Measurements from ENCODE around the gene MRPL17.

MRPL17 gene

GRCh38 chr11:6681949-6682348 is 1.2 kb downstream of the MRPL17 start:
- no peak for DNase-seq

GRCh38 chr11:6681505-6681904 is 1.6 kb downstream of the MRPL17 start:
- DNase-seq: no peak

GRCh38 chr11:6677018-6677417 is 6.1 kb downstream of the MRPL17 start:
- no peak for DNase-seq

GRCh38 chr11:6674862-6675261 is 8.3 kb downstream of the MRPL17 start:
- no peak for DNase-seq

GRCh38 chr11:6674219-6674597 is 8.9 kb downstream of the MRPL17 start:
- no peak for DNase-seq

- no peak for DNase-seq
Observed at GRCh38 chr11:6673523-6674218, 9.5 kb downstream of the MRPL17 start.

- no peak for DNase-seq
Observed at GRCh38 chr11:6671991-6672390, 11.1 kb downstream of the MRPL17 start.

GRCh38 chr11:6670202-6670830 is 12.8 kb downstream of the MRPL17 start:
- DNase-seq: no peak

GRCh38 chr11:6667733-6668374 is 15.3 kb downstream of the MRPL17 start:
- DNase-seq: no peak

- DNase-seq: no peak
Observed at GRCh38 chr11:6666302-6667183, 16.6 kb downstream of the MRPL17 start.

GRCh38 chr11:6664551-6664950 is 18.6 kb downstream of the MRPL17 start:
- DNase-seq: no peak

- DNase-seq: no peak
Observed at GRCh38 chr11:6663794-6664469, 19.2 kb downstream of the MRPL17 start.

- no peak for DNase-seq
Observed at GRCh38 chr11:6660712-6661111, 22.4 kb downstream of the MRPL17 start.

- no peak for DNase-seq
Observed at GRCh38 chr11:6658647-6659046, 24.5 kb downstream of the MRPL17 start.

GRCh38 chr11:6657346-6657745 is 25.8 kb downstream of the MRPL17 start:
- DNase-seq: no peak

GRCh38 chr11:6656936-6657335 is 26.2 kb downstream of the MRPL17 start:
- DNase-seq: no peak

GRCh38 chr11:6656584-6656915 is 26.6 kb downstream of the MRPL17 start:
- no peak for DNase-seq

- no peak for DNase-seq
Observed at GRCh38 chr11:6655790-6656583, 27.2 kb downstream of the MRPL17 start, which contains the start of gene DCHS1. Gene DCHS1, minus strand, starts transcription at chr11:6655809. Its CDS starts 14,196 bp downstream, at chr11:6641613.

GRCh38 chr11:6655020-6655789 is 27.9 kb downstream of the MRPL17 start:
- DNase-seq: no peak

- DNase-seq: no peak
Observed at GRCh38 chr11:6654281-6655019, 28.7 kb downstream of the MRPL17 start.

Measured in NCI-H524 (cell line).